HUES48 (cell line): Measurements from ENCODE around the gene TDRKH.

Experiments
- H3K27ac ChIP-seq: one replicate; pipeline ENCODE4 v1.7.0; 2013; ENCODE audit warnings: low read depth, low read length, inconsistent platforms
- H3K27me3 ChIP-seq: 2 replicates; pipeline ENCODE4 v1.6.1; 2013; ENCODE audit warnings: mild to moderate bottlenecking, low read length; ENCODE audit not compliant: control insufficient read depth, insufficient read depth
- H3K36me3 ChIP-seq: 2 replicates; pipeline ENCODE4 v1.6.1; 2013; ENCODE audit warnings: low read length; ENCODE audit not compliant: control insufficient read depth, insufficient read depth
- H3K4me1 ChIP-seq: 2 replicates; pipeline ENCODE4 v1.6.1; 2013; ENCODE audit warnings: mild to moderate bottlenecking, low read length; ENCODE audit not compliant: control insufficient read depth, insufficient read depth
- H3K4me3 ChIP-seq: 2 replicates; pipeline ENCODE4 v1.5.1; 2013; ENCODE audit warnings: mild to moderate bottlenecking, low read depth, low read length
- H3K9ac ChIP-seq: 2 replicates; pipeline ENCODE4 v1.6.1; 2013; ENCODE audit warnings: mild to moderate bottlenecking, low read depth, low read length, moderate library complexity
- H3K9me3 ChIP-seq: 2 replicates; pipeline ENCODE4 v1.6.1; 2013; ENCODE audit warnings: low read length; ENCODE audit not compliant: control insufficient read depth, insufficient read depth

Gene TDRKH, protein sequence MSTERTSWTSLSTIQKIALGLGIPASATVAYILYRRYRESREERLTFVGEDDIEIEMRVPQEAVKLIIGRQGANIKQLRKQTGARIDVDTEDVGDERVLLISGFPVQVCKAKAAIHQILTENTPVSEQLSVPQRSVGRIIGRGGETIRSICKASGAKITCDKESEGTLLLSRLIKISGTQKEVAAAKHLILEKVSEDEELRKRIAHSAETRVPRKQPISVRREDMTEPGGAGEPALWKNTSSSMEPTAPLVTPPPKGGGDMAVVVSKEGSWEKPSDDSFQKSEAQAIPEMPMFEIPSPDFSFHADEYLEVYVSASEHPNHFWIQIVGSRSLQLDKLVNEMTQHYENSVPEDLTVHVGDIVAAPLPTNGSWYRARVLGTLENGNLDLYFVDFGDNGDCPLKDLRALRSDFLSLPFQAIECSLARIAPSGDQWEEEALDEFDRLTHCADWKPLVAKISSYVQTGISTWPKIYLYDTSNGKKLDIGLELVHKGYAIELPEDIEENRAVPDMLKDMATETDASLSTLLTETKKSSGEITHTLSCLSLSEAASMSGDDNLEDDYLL

DNA sequence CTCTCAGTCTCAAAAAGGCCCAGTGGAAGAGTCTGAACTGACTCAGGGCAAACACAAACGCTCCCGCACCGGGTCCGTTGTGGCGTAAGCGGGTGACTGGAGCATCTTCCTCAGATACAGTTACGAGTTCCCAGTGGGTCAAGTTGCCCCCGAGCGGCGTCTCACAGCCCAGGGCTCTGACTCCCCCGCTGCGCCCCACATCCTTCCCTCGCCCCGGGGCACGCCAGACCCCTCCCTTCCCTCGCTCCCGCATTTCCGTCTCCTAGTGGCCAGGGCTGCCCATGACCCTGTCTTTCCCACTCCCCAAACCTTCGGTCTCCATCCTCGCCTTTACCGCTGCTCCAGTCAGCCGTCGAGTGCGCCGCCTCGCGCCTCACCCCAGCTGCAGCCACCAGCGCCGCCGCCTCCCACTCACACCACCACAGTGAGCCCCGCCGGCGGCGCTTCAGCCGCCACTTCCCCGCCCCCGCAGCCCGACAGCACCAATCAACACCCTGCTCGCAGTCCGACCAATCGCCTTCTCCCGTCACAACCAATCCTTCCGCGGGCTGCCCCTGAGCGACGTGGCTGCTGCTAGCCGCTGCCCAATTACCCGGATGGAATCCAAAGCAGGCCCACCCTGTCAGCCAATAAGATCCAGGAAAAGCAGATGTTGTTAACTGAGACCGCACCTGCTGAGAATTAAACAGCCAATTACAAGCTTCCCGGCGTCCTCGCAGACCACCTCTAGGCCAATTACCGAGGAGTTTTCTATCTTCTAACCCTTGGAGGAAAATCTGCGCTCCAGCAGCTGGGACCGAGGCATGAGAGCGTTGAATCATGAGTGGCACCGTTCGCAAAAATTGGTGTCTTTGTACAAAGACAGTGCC is at the start of gene TDRKH:
Gene TDRKH (minus strand): TSS at position 430 of the 869 bp plus-strand sequence. CDS start 7,478 bp downstream, outside the sequence.
- Histone ChIP-seq H3K27ac (peak within 1 kb of the TSS; percentile 55), H3K9me3 (no peaks in the 10 kb centered on the region), H3K36me3 (no peaks in the 10 kb centered on the region), H3K9ac (0 out of 2 replicates have a peak within 1 kb of the TSS, but pooled peaks have one; percentile 33), H3K27me3 (no peaks in the 10 kb centered on the region; the same call in 1 of the 2 replicates), H3K4me3 (peak within 1 kb of the TSS; percentile 98), H3K4me1 (no peaks in the 10 kb centered on the region; the same call in 1 of the 2 replicates)

DNA sequence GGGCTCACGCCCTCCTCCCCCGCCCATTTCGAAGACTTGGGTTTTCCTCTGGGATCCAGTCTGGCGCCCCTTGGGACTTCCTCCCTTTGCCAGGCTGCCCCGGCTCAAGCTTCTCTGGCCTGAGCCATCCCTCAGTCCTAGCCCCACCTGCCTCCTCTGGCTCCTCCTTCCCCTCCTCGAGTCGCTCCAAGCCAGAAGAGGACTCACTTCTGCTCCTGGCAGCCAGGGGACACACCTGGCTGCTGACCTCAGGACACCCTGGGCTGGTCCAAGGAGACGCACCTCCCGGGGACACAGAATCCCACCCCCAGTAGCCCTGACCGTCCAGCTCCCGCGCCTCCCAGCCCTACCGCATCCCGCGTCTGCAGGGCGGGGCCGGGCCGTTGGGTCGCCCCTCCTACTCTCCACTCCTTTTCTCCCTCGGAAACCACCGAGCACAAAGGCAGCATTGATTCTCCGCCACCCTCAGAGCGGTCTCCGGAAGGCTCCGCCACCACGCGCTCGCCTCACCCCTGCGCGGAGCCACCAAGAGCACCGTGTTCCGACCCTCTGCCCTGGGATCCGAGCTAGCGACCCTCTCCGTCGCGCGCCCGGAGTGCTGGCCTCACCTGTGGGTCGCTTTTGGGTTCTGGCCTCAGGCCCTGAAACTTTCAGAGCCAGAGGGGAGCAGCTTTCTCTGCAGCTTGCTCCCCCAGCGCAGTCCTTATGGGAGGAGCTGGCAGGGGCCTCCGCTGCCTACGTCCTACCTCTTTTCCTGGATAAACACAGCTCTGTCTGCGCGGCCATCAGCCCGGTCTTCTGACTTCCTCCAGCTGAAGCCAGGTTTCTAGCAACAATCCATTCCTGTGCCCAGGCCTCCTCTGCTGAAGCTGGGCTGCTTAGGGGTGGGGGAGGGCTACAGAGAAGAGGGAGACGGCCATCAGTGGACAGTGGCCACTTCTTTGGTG is 49.4 kb upstream of the TDRKH start, which contains the start of gene C2CD4D:
Gene C2CD4D (minus strand): TSS at position 364 of the 947 bp plus-strand sequence. CDS start 831 bp downstream, outside the sequence.
- H3K4me3 ChIP-seq, result peak within 1 kb of the TSS; percentile 60
- peak within 1 kb of the TSS; percentile 78 for H3K9ac ChIP-seq
- peak within 1 kb of the TSS; percentile 52 for H3K27ac ChIP-seq
- H3K4me1 ChIP-seq, result peaks cover 21% of the 10 kb centered on the region
- peaks cover 43% of the 10 kb centered on the region for H3K27me3 ChIP-seq
- H3K9me3 ChIP-seq, result no peaks in the 10 kb centered on the region
- H3K36me3 ChIP-seq, result no peaks in the 10 kb centered on the region

DNA sequence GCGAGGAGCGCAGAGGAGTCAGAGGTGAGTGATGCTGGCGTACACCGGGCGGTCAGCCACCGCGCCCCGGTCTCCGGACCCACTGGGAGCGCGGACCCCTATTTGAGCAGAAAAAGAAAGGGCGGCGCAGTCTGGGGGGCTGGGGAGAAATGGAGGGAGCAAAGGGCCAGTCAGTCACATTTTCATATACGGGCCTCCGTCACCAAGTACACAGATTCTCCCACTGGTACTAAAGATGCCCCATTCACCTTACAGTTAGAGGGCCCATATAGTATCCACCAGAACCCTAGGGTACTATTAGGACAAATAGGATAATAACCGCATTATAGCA is 48.7 kb upstream of the TDRKH start:
- Histone ChIP-seq H3K27ac (no peak overlapping the region), H3K27me3 (peaks cover 43% of the 10 kb centered on the region), H3K9ac (no peak overlapping the region), H3K36me3 (no peaks in the 10 kb centered on the region), H3K4me1 (peaks cover 21% of the 10 kb centered on the region), H3K4me3 (peak overlapping the region; percentile 60), H3K9me3 (no peaks in the 10 kb centered on the region)

DNA sequence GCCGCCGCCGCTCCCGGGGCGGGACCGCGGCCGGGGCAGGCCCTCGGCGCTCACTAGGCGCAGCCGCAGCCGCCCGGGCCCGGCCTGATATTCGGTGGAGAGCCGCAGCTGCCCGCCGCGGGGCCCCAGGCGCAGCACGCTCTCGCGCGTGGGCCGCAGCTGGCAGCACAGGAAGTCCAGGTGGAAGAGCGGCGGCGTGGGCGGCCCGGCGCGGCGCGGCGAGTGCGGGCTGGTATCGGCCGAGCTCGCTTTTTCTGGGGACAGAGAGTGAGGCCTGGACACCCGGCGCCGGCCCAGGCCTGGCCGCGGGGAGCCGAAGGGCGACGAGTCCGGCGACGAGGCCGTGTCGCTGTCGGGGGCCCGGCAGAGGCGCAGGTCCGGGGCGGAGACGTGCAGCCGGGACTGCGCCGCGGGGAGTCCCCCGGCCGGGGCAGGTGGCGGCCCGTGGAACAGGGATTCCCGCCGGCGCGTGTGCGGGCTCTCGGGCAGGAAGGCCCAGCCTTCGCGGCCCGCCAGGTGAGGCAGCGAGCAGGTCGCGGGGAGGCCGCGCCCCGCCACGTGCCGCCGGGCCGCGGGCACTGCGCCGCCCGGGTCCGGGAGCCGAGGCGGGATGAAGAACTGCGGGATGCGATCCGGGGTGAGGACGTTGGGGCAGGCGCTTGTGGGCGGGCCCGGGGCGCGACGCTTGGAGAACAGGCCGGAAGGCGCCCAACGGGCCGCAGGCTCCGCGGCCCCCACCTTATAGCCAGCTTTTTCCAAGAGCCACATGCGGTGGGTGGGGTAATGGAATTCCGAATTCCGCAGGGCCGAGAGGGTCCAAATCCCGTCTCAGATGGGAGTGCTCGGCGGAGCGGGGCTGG is 48.2 kb upstream of the TDRKH start:
- peak overlapping the region; percentile 60 for H3K4me3 ChIP-seq

DNA sequence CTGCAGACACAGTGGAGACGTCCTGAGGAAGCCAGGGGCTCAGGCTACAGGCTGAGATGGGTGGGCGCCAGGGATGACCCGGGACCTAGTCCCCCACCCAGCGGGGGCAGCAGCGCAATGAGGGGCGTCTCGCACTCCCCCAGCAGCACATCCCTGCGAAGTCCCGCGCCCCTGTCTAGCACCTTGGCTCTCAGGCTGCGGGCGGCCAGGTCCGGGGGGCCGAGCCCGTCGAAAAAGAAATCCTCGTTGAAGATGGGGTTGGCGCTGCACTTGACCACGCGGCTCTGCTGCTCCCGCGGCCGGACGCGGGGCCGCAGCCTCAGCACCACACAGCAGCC is 47.6 kb upstream of the TDRKH start:
- Histone ChIP-seq H3K27me3 (peaks cover 43% of the 10 kb centered on the region), H3K9ac (no peak overlapping the region), H3K4me3 (peak overlapping the region; percentile 60), H3K9me3 (no peaks in the 10 kb centered on the region), H3K36me3 (no peaks in the 10 kb centered on the region), H3K27ac (no peak overlapping the region), H3K4me1 (peaks cover 21% of the 10 kb centered on the region)

More for the DNA sequence above, 48.2 kb upstream of the TDRKH start:
- H3K9ac ChIP-seq, result no peak overlapping the region; the same call in 1 of the 2 replicates
- no peak overlapping the region for H3K27ac ChIP-seq
- peaks cover 21% of the 10 kb centered on the region for H3K4me1 ChIP-seq
- no peaks in the 10 kb centered on the region for H3K9me3 ChIP-seq
- H3K27me3 ChIP-seq, result peaks cover 43% of the 10 kb centered on the region
- no peaks in the 10 kb centered on the region for H3K36me3 ChIP-seq

DNA sequence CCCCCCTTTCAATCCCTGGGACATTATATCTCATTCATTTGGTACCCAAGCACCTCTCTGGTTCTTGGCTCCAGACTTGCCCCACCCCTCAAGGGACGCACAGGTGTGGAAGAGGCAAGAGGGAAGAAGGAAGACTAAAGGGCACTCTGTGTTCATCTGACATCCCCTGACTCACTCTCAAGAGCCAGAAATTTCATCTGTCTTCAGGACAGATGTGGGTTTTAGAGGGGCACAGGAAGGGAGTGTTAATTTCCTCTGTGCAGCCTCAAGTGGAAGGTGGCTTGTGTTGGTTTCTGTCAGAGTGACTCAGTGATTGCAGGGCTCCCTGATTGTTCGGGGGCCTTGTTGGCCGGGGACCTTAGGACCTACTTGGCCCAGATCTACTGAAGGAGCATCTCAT is 46.9 kb upstream of the TDRKH start:
- peaks cover 21% of the 10 kb centered on the region for H3K4me1 ChIP-seq
- peaks cover 43% of the 10 kb centered on the region for H3K27me3 ChIP-seq
- no peaks in the 10 kb centered on the region for H3K36me3 ChIP-seq
- no peaks in the 10 kb centered on the region for H3K9me3 ChIP-seq
- H3K4me3 ChIP-seq, result peak overlapping the region; percentile 8; the same call in 1 of the 2 replicates
- no peak overlapping the region for H3K27ac ChIP-seq
- H3K9ac ChIP-seq, result no peak overlapping the region

DNA sequence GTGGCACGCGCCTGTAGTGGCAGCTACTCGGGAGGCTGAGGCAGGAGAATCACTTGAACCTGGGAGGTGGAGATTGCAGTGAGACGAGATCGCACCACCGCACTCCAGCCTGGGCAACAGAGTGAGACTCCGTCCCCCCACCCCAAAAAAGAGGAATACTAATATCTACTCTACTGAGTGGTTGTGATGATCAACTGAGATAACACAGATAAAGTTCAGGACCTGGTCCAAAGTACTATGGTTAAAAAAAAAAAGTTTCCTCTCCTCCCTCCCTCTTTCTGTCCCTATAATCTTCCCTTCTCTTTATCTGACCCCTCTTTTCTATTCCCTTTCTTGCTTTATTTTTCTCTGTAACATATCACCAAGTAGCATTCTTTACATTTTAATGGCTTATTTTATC is 45.3 kb upstream of the TDRKH start:
- peaks cover 32% of the 10 kb centered on the region for H3K27me3 ChIP-seq
- no peak overlapping the region for H3K27ac ChIP-seq
- H3K36me3 ChIP-seq, result no peaks in the 10 kb centered on the region
- no peak overlapping the region for H3K9ac ChIP-seq
- peaks cover 24% of the 10 kb centered on the region for H3K4me1 ChIP-seq
- H3K4me3 ChIP-seq, result no peak overlapping the region
- H3K9me3 ChIP-seq, result no peaks in the 10 kb centered on the region

DNA sequence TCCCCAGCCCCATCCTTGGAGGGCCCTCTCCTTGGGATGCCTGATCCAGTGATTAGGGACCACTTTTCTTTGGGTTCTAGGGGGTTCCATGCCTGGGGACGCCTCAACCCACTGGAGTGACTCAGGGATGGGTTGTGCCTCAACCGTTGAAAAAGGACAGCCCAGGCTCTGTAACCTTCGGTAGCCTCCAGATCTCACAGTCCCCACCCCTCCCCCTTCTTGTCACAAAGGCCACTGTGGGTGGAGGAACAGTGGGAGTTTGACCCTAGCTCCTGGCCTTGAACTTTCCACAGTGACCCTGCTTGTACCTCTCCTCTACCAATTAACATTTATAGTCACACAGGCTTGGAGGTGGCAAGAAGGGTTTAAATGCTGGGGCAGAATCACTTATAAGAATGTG is 43.9 kb upstream of the TDRKH start:
- Histone ChIP-seq H3K4me1 (peaks cover 27% of the 10 kb centered on the region), H3K27ac (no peak overlapping the region), H3K9ac (no peak overlapping the region)

DNA sequence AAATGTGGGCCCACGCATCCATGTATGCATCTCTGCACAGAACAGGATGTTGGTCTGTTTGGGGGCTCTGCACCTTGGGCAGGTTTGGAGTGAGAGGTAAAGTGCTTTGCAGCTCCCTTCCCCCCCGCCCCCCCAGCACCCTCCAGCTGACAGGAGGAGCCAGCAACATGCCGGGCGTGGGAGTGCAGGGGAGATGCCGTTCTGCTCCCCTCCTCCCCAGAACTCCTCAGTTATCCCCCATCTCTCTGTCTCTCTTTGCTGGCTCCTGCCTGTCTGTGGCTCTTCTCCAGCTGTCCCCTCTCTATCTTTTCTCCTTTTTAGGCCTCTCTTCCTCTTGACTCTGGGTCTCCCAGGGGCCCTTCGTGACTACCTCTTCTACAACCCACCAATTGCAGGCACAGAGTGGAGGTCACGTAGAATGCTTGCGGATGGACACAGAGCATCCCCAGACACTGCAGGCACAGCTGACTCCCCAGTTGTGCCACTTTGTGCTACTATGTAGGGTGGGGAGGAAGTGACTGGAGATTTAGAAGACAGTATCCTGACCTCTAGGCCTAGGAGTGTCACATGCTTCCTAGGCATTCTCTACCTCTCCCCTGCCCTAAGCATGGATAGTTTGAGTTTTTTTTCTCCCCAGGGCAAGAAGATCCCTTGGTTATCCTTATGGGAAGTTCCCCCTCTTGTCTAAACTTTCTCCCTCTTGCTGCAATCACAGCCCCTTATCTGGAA is 43.0 kb upstream of the TDRKH start:
- Histone ChIP-seq H3K9ac (no peak overlapping the region), H3K36me3 (no peaks in the 10 kb centered on the region), H3K9me3 (no peaks in the 10 kb centered on the region), H3K27me3 (peaks cover 18% of the 10 kb centered on the region), H3K27ac (no peak overlapping the region), H3K4me3 (no peak overlapping the region), H3K4me1 (peaks cover 30% of the 10 kb centered on the region)

More for the DNA sequence above, 43.9 kb upstream of the TDRKH start:
- Histone ChIP-seq H3K27me3 (peaks cover 27% of the 10 kb centered on the region), H3K36me3 (no peaks in the 10 kb centered on the region), H3K4me3 (no peak overlapping the region), H3K9me3 (no peaks in the 10 kb centered on the region)
